Astrocyte of the cerebellum (primary cell): ENCODE measurements around the gene PIGX.

Source experiments
- DNase-seq: peaks from one replicate; pipeline ENCODE4 v3.0.0-alpha.2; 2011; ENCODE audit warnings: low read depth
- H3K4me3 ChIP-seq: 2 replicates; pipeline ENCODE4 v1.5.1; 2011; ENCODE audit warnings: mild to moderate bottlenecking, low read depth, low read length, moderate library complexity
- in situ Hi-C: cut with HindIII; loops from 2 replicates; pipeline ENCODE4 v1.10.0; 2017; ENCODE audit warnings: low sequenced_read_pairs
- TF ChIP-seq, protein P1 (sequence below): IDR thresholded peaks from 2 replicates; pipeline ENCODE4 v1.5.1; 2012; ENCODE audit warnings: low read length, low read depth, moderate library complexity, mild to moderate bottlenecking; ENCODE audit errors: missing control alignments

PIGX gene

DNA sequence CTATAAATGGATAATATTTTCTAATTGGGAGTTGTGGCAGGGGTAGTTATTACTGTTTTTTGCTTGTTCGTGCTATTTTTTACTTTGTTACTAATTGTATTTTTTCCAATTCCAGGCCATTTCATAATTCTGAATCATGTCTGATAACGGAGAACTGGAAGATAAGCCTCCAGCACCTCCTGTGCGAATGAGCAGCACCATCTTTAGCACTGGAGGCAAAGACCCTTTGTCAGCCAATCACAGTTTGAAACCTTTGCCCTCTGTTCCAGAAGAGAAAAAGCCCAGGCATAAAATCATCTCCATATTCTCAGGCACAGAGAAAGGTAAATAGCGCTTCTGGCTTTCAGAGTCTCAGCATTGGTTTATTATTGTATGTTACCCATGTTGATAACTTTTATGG, 70.3 kb downstream of the PIGX start:
- no peak for DNase-seq
- in situ Hi-C loops: no loop called here

More for the DNA sequence above, 70.3 kb downstream of the PIGX start:
- no peak overlapping the region for H3K4me3 ChIP-seq
- TF ChIP-seq, protein P1, sequence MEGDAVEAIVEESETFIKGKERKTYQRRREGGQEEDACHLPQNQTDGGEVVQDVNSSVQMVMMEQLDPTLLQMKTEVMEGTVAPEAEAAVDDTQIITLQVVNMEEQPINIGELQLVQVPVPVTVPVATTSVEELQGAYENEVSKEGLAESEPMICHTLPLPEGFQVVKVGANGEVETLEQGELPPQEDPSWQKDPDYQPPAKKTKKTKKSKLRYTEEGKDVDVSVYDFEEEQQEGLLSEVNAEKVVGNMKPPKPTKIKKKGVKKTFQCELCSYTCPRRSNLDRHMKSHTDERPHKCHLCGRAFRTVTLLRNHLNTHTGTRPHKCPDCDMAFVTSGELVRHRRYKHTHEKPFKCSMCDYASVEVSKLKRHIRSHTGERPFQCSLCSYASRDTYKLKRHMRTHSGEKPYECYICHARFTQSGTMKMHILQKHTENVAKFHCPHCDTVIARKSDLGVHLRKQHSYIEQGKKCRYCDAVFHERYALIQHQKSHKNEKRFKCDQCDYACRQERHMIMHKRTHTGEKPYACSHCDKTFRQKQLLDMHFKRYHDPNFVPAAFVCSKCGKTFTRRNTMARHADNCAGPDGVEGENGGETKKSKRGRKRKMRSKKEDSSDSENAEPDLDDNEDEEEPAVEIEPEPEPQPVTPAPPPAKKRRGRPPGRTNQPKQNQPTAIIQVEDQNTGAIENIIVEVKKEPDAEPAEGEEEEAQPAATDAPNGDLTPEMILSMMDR: no peak
